HG03442 (cell line): ENCODE measurements around the gene PDPK1.
"Not testable (repeated sequence)": the region's sequence is repeated elsewhere in the genome, so short reads cannot be mapped to it uniquely, and the experiment has no call there.

ENCODE experiments used
- ATAC-seq: cut with Tn5 transposase; IDR thresholded peaks from one replicate; pipeline ENCODE4 v1.9.1; 2021; ENCODE audit warnings: mild to moderate bottlenecking, moderate library complexity; ENCODE audit not compliant: unreplicated experiment

Gene PDPK1

GRCh38 chr16:2539192-2539844, 1.5 kb downstream of the PDPK1 start:
- not testable (repeated sequence) for ATAC-seq

GRCh38 chr16:2539845-2540458, 2.1 kb downstream of the PDPK1 start:
- not testable (repeated sequence) for ATAC-seq

GRCh38 chr16:2540912-2541311, 3.1 kb downstream of the PDPK1 start:
- not testable (repeated sequence) for ATAC-seq

- ATAC-seq, result not testable (repeated sequence)
These were observed 3.6 kb downstream of the PDPK1 start for GRCh38 chr16:2541409-2541808.

GRCh38 chr16:2543771-2544170, 6.0 kb downstream of the PDPK1 start:
- ATAC-seq, result not testable (repeated sequence)

GRCh38 chr16:2550283-2550878, 12.6 kb downstream of the PDPK1 start:
- not testable (repeated sequence) for ATAC-seq

GRCh38 chr16:2551420-2551889, 13.6 kb downstream of the PDPK1 start:
- ATAC-seq, result not testable (repeated sequence)

- ATAC-seq, result not testable (repeated sequence)
These were observed 17.0 kb downstream of the PDPK1 start for GRCh38 chr16:2554709-2555425.

- ATAC-seq, result not testable (repeated sequence)
These were observed 19.3 kb downstream of the PDPK1 start for GRCh38 chr16:2557150-2557549.

- ATAC-seq, result peak; percentile 41
These were observed 22.4 kb downstream of the PDPK1 start for GRCh38 chr16:2560131-2560797.

- ATAC-seq, result peak; percentile 51
These were observed 22.9 kb downstream of the PDPK1 start for GRCh38 chr16:2560798-2561133.

GRCh38 chr16:2567506-2567905, 29.7 kb downstream of the PDPK1 start:
- ATAC-seq, result not testable (repeated sequence)

GRCh38 chr16:2568573-2568972, 30.8 kb downstream of the PDPK1 start:
- not testable (repeated sequence) for ATAC-seq

- ATAC-seq, result not testable (repeated sequence)
These were observed 34.9 kb downstream of the PDPK1 start for GRCh38 chr16:2572704-2573103.

- not testable (repeated sequence) for ATAC-seq
These were observed 38.0 kb downstream of the PDPK1 start for GRCh38 chr16:2575839-2576238.

GRCh38 chr16:2577044-2577443, 39.2 kb downstream of the PDPK1 start:
- not testable (repeated sequence) for ATAC-seq

GRCh38 chr16:2578905-2579304, 41.1 kb downstream of the PDPK1 start:
- not testable (repeated sequence) for ATAC-seq

- ATAC-seq, result not testable (repeated sequence)
These were observed 42.3 kb downstream of the PDPK1 start for GRCh38 chr16:2580143-2580542.

GRCh38 chr16:2580818-2581217, 43.0 kb downstream of the PDPK1 start:
- ATAC-seq, result not testable (repeated sequence)

- ATAC-seq, result no peak
These were observed 47.2 kb downstream of the PDPK1 start for GRCh38 chr16:2584729-2585650.
